Neural progenitor cell (in vitro differentiated cells): ENCODE results near the gene PARN. TPM values are rescaled to one million over a fixed set of nuclear protein-coding genes. Genes with fewer than 3 reads are reported as not detected.

ENCODE experiments used
- DNase-seq: peaks from one replicate; pipeline ENCODE4 v3.0.0-alpha.2; 2016; ENCODE audit warnings: low spot score
- H2AFZ ChIP-seq: fragments of 200-600 bp; sonication (generic); replicated peaks from 2 replicates; pipeline ENCODE4 v1.6.1; 2016; ENCODE audit warnings: antibody characterized with exemption
- H3F3A ChIP-seq: fragments of 200-600 bp; sonication (generic); 2 replicates; pipeline ENCODE4 v1.6.1; 2016; ENCODE audit warnings: antibody characterized with exemption, low read depth
- H3K27ac ChIP-seq: fragments of 200-600 bp; sonication (generic); 2 replicates; pipeline ENCODE4 v1.5.1; 2016; ENCODE audit warnings: mild to moderate bottlenecking
- H3K27me3 ChIP-seq: fragments of 200-600 bp; sonication (generic); 2 replicates; pipeline ENCODE4 v1.6.1; 2016; ENCODE audit warnings: mild to moderate bottlenecking, moderate library complexity
- H3K36me3 ChIP-seq: fragments of 200-600 bp; sonication (generic); 2 replicates; pipeline ENCODE4 v1.5.1; 2016
- H3K4me1 ChIP-seq: fragments of 200-600 bp; sonication (generic); 2 replicates; pipeline ENCODE4 v1.6.1; 2016; ENCODE audit warnings: mixed run types
- H3K4me2 ChIP-seq: fragments of 200-600 bp; sonication (generic); 2 replicates; pipeline ENCODE4 v1.6.1; 2016
- H3K4me3 ChIP-seq: fragments of 200-600 bp; sonication (generic); 2 replicates; pipeline ENCODE4 v1.5.1; 2016
- H3K79me2 ChIP-seq: fragments of 200-600 bp; sonication (generic); 2 replicates; pipeline ENCODE4 v1.6.1; 2016; ENCODE audit warnings: low read depth
- H3K9ac ChIP-seq: fragments of 200-600 bp; sonication (generic); 2 replicates; pipeline ENCODE4 v1.6.1; 2016
- H3K9me3 ChIP-seq: fragments of 200-600 bp; sonication (generic); 2 replicates; pipeline ENCODE4 v1.5.1; 2016; ENCODE audit warnings: low read depth
- H4K20me1 ChIP-seq: fragments of 200-600 bp; sonication (generic); 2 replicates; pipeline ENCODE4 v1.6.1; 2016; ENCODE audit warnings: low read depth
- H3K27ac Mint-ChIP-seq: 3 replicates; pipeline ENCODE4 v1.8.0; 2021; ENCODE audit warnings: mixed read lengths
- H3K27me3 Mint-ChIP-seq: 2 replicates; pipeline ENCODE4 v1.8.0; 2022; ENCODE audit warnings: low read depth, mild to moderate bottlenecking, inconsistent platforms, moderate library complexity, mixed read lengths; ENCODE audit not compliant: insufficient read depth
- H3K36me3 Mint-ChIP-seq: 3 replicates; pipeline ENCODE4 v1.8.0; 2021; ENCODE audit warnings: mixed read lengths
- H3K4me1 Mint-ChIP-seq: 3 replicates; pipeline ENCODE4 v1.8.0; 2021; ENCODE audit warnings: mixed read lengths
- H3K4me3 Mint-ChIP-seq: 3 replicates; pipeline ENCODE4 v1.8.0; 2021; ENCODE audit warnings: mild to moderate bottlenecking, moderate library complexity, mixed read lengths
- H3K9me3 Mint-ChIP-seq: 3 replicates; pipeline ENCODE4 v1.8.0; 2020; ENCODE audit warnings: mixed read lengths
- CTCF ChIP-seq: fragments of 200-600 bp; sonication (generic); IDR thresholded peaks from 2 replicates; pipeline ENCODE4 v1.5.1; 2017; ENCODE audit warnings: antibody characterized with exemption, mild to moderate bottlenecking
- EZH2 ChIP-seq: fragments of 200-600 bp; sonication (generic); IDR thresholded peaks from 2 replicates; pipeline ENCODE4 v1.6.1; 2017; ENCODE audit warnings: antibody characterized with exemption, mild to moderate bottlenecking, moderate library complexity
- EZH2phosphoT487 ChIP-seq: fragments of 200-600 bp; sonication (generic); IDR thresholded peaks from 2 replicates; pipeline ENCODE4 v1.6.1; 2017; ENCODE audit warnings: antibody characterized with exemption
- total RNA-seq: library from RNA; depleted of rRNA; stranded (reverse); fragments of >200 nt; gene quantifications from 2 replicates; pipeline ENCODE4 v1.2.3, GENCODE V29; 2015; ENCODE audit warnings: low replicate concordance

Gene PARN
- total RNA-seq, 1 donor from 2014 or later, result 53.5 TPM

- Histone ChIP-seq H3K27me3 (no peaks in the 10 kb centered on the region), H2AFZ (no peak overlapping the region), H3F3A (peaks cover 26% of the 10 kb centered on the region), H3K36me3 (no peaks in the 10 kb centered on the region), H3K4me2 (no peak overlapping the region), H3K4me1 (peaks cover 34% of the 10 kb centered on the region), H4K20me1 (peaks cover 9% of the 10 kb centered on the region), H3K9me3 (no peaks in the 10 kb centered on the region), H3K27ac (no peak overlapping the region), H3K9ac (no peak overlapping the region), H3K79me2 (peaks cover 6% of the 10 kb centered on the region), H3K4me3 (no peak overlapping the region)
- DNase-seq, result no peak
- TF ChIP-seq EZH2 (no peak), CTCF (no peak), EZH2phosphoT487 (no peak)
- H3K27me3 Mint-ChIP-seq, result no peaks in the 10 kb centered on the region
- H3K4me1 Mint-ChIP-seq, result peaks cover 17% of the 10 kb centered on the region
- no peak overlapping the region for H3K4me3 Mint-ChIP-seq
- H3K36me3 Mint-ChIP-seq, result no peaks in the 10 kb centered on the region
- H3K9me3 Mint-ChIP-seq, result no peaks in the 10 kb centered on the region
- H3K27ac Mint-ChIP-seq, result no peak overlapping the region
These were observed 104.5 kb downstream of the PARN start for GRCh38 chr16:14525596-14525995.

- TF ChIP-seq EZH2phosphoT487, result no peak
- no peak for TF ChIP-seq CTCF
- TF ChIP-seq EZH2, result no peak
- no peak for DNase-seq
- Histone ChIP-seq H3K9ac (no peak overlapping the region), H3K27ac (no peak overlapping the region), H3F3A (peaks cover 26% of the 10 kb centered on the region), H3K4me2 (no peak overlapping the region), H3K27me3 (no peaks in the 10 kb centered on the region), H2AFZ (no peak overlapping the region), H4K20me1 (peaks cover 9% of the 10 kb centered on the region), H3K4me3 (no peak overlapping the region), H3K79me2 (peaks cover 6% of the 10 kb centered on the region), H3K36me3 (no peaks in the 10 kb centered on the region), H3K9me3 (no peaks in the 10 kb centered on the region), H3K4me1 (peaks cover 34% of the 10 kb centered on the region)
- Mint-ChIP-seq H3K27me3 (no peaks in the 10 kb centered on the region), H3K9me3 (no peaks in the 10 kb centered on the region), H3K36me3 (no peaks in the 10 kb centered on the region), H3K4me1 (peaks cover 17% of the 10 kb centered on the region), H3K4me3 (no peak overlapping the region), H3K27ac (no peak overlapping the region)
These were observed 105.1 kb downstream of the PARN start for GRCh38 chr16:14524979-14525378.

- no peak overlapping the region for H3K9ac ChIP-seq
- H3F3A ChIP-seq, result peaks cover 26% of the 10 kb centered on the region
- no peak overlapping the region for H2AFZ ChIP-seq
- H3K27me3 ChIP-seq, result no peaks in the 10 kb centered on the region
- peaks cover 13% of the 10 kb centered on the region for H3K4me1 Mint-ChIP-seq
- peaks cover 34% of the 10 kb centered on the region for H3K4me1 ChIP-seq
- no peak overlapping the region for H3K4me3 ChIP-seq
- TF ChIP-seq EZH2phosphoT487 (no peak), EZH2 (no peak), CTCF (no peak)
- no peaks in the 10 kb centered on the region for H3K27me3 Mint-ChIP-seq
- no peaks in the 10 kb centered on the region for H3K36me3 Mint-ChIP-seq
- peak overlapping the region; percentile 39 for H3K4me2 ChIP-seq
- no peaks in the 10 kb centered on the region for H3K9me3 Mint-ChIP-seq
- peaks cover 9% of the 10 kb centered on the region for H4K20me1 ChIP-seq
- H3K36me3 ChIP-seq, result no peaks in the 10 kb centered on the region
- DNase-seq, result peak; percentile 71
- H3K27ac ChIP-seq, result no peak overlapping the region
- H3K27ac Mint-ChIP-seq, result no peak overlapping the region
- peaks cover 6% of the 10 kb centered on the region for H3K79me2 ChIP-seq
- H3K9me3 ChIP-seq, result no peaks in the 10 kb centered on the region
- no peak overlapping the region for H3K4me3 Mint-ChIP-seq
These were observed 106.4 kb downstream of the PARN start for GRCh38 chr16:14523632-14524031.
